ENCODE data around the gene PLEKHA6.
"Not testable (repeated sequence)": the region's sequence is repeated elsewhere in the genome, so short reads cannot be mapped to it uniquely, and the experiment has no call there.

Gene PLEKHA6

GRCh38 chr1:204258213-204259115, 101.3 kb downstream of the PLEKHA6 start:
- peak; percentile 18 for DNase-seq

GRCh38 chr1:204257446-204257845, 102.3 kb downstream of the PLEKHA6 start:
- DNase-seq, result no peak

DNA sequence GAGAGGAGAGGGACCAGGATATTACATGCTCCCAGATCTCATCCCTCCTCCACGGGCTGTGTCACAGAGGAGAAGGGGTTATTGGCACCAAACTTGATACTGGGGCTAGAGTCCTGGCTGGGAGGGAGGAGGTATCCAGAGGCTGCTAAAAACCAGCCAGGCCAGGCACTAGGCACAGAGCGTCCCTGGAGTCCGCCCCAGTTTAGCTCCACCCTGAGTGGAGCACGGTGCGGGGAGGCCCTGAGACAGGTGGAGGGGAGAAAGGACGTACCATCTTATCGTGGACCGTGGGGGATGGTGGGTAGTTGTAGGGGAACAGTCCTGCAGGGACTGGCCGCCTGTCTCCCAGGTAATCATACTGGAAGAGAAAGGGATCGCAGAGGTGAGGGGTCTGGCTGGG, 103.2 kb downstream of the PLEKHA6 start:
- DNase-seq, result no peak

- no peak for DNase-seq
Measured at GRCh38 chr1:204255966-204256365, 103.8 kb downstream of the PLEKHA6 start.

GRCh38 chr1:204255225-204255624, 104.5 kb downstream of the PLEKHA6 start:
- no peak for DNase-seq

DNA sequence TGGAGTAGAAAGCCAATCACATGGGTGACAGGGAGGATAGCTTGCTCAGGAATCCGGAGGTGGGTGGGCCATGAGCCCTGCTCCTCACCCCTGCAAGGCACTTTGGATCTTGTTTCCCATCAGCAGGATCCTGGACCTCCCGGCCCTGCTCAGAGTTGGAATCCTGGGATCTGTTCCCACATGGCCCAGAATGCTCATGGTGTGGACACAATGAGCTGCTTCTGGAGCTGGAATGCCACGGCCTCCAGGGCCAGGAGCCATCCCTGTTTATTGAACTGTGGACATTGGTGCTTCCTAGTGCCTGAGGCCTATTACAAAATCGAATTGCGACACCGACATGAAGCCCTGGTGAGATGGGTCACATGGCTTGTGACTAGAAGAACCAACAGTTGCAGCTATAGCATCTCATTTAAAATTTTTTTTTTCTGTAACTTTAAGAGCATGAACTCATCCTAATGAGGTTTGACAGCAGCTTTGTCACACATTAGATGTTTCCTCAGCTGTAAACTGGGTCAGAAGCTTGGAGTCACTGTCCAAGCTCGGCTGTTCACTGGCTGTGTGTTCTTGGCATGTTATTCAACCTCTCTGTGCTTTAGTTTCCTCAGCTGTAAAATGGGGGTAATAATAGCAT, 105.6 kb downstream of the PLEKHA6 start:
- no peak for DNase-seq

- no peak for DNase-seq
Measured at GRCh38 chr1:204251926-204252689, 107.6 kb downstream of the PLEKHA6 start.

GRCh38 chr1:204251286-204251685, 108.4 kb downstream of the PLEKHA6 start:
- DNase-seq, result no peak

- DNase-seq, result no peak
Measured at GRCh38 chr1:204250428-204251030, 109.2 kb downstream of the PLEKHA6 start.

DNA sequence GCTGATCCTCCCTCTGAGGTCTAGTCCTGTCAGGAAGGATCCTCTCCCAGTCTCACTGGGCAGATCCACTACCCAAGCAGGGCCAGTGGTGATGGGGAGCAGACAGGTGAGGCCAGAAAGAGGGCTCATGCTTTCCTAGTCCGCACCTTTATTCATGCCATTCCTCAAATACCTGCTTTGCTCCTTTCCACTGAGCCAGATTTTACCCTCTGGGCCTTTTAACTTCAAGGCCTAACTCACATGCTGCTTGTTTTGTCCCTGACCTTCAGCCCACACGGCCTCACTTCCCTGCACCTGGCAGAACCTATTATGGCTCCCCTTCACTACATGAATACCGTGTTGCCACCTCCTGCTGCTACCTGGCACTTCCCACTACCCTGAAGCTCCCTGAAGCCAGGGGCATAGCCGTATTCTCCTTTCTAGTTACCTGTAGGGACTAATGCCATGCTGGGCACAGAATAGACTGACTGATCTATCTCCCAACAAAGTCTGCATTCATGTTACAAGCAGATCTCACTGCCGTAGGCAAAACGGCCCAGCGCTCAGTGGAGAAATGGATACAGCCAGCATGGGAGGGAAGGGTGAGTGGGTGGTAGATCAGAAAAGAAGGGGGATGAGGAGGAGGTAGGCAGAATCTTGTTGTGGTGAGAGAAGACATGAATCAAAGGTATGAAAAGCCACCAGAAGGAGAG, 109.8 kb downstream of the PLEKHA6 start:
- DNase-seq, result no peak

DNA sequence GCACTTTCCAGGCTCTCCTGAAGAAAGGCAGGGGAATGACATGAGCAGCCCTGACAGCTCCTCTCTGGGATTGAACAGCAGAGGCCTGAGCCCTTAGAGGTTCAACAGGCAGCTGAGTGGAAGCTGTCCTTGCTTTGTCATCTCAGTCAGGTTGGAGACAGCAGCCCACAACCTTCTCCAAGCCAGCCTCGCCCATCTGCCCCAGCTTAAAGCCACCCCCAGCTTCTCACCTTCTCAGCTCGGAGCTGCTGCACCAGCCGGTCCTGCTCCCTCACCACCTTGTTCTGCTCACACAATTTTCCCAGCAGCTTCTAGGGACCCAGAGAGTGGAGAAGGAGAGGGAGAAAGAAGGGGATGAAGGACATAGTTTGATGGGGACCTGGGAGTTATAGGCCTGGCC, 110.8 kb downstream of the PLEKHA6 start:
- DNase-seq, result no peak

DNA sequence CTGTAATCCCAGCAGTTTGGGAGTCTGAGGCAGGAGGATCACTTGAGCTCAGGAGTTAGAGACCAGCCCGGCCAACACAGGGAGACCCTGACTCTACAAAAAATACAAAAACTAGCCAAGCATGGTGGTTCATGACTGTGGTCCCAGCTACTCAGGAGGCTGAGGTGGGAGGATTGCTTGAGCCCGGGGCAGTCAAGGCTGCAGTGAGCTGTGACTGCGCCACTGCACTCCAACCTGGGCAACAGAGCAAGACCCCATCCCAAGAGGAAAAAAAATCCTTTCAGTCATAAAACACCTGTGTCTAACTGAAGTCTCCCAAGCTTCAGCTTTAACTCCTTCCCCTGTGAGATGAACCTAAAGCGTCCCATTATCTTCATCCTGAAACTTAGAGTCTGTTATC, 112.9 kb downstream of the PLEKHA6 start:
- no peak for DNase-seq

GRCh38 chr1:204242920-204243319, 116.8 kb downstream of the PLEKHA6 start:
- DNase-seq, result no peak

DNA sequence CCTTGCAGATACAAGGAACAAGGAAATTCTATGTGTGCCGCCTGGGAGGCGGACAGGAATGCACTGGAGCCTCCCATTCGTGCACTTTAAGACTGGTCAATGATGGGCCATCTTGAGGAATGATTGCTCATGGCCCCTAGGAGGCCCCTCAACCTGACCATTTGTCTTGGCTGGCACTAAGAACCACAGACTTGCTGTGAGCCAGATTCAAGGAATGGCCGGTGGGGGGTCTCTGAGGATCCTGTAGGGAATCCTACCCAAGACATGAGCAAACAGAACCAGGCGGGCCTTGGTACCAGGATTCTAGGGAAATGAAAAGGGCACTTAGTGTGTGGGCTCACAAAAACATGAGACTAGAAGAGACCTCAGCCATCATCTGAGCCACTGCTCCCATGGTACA, 117.8 kb downstream of the PLEKHA6 start:
- DNase-seq, result no peak

GRCh38 chr1:204241050-204241449, 118.7 kb downstream of the PLEKHA6 start:
- no peak for DNase-seq

GRCh38 chr1:204240233-204240632, 119.5 kb downstream of the PLEKHA6 start:
- no peak for DNase-seq

DNA sequence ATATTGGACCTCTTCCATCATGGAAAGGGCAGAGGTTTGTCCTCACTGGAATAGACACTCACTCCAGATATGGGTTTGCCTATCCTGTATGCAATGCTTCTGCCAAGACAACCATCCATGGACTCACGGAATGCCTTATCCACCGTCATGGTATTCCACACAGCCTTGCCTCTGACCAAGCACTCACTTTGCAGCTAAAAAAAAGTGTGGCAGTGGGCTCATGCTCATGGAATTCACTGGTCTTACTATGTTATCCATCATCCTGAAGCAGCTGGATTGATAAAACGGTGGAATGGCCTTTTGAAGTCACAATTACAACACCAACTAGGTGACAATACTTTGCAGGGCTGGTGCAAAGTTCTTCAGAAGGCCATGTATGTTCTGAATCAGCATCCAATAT, 120.3 kb downstream of the PLEKHA6 start:
- DNase-seq, result not testable (repeated sequence)

DNA sequence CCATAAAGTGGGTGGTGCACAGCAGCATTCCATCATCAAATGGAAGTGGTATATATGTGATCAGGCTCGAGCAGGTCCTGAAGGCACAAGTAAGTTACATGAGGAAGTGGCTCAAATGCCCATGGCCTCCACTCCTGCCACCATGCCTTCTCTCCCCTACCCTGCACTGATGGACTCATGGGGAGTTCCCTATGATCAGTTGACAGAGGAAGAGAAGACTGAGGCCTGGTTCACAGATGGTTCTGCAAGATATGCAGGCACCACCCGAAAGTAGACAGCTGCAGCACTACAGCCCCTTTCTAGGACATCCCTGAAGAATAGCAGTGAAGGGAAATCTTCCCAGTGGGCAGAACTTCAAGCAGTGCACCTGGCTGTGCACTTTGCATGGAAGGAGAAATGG, 121.2 kb downstream of the PLEKHA6 start:
- not testable (repeated sequence) for DNase-seq

GRCh38 chr1:204237515-204237914, 122.2 kb downstream of the PLEKHA6 start:
- not testable (repeated sequence) for DNase-seq

GRCh38 chr1:204232526-204232925, 127.2 kb downstream of the PLEKHA6 start:
- DNase-seq, result no peak

- DNase-seq, result no peak
Measured at GRCh38 chr1:204230211-204230610, 129.5 kb downstream of the PLEKHA6 start.

DNA sequence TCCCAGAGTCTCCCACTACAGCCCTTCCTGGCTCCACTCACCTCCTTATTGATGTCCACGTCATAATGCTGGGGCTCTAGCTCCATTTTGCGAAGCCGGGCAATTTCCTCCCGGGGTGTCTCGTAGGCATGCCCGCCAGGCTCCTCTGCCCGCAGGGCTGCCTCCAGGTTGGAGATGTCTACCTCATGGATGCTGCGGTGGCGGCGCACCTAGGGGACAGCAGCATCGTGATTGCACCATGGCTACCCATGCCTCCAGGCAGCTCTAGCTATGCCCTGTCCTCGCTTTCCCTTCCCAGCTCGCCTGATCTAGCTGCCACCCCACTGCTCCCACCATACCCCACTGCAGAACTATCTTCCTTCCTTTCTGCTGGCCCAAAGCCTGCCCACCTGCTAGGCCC, 130.8 kb downstream of the PLEKHA6 start:
- DNase-seq, result no peak
